VCaP (cell line): Measurements from ENCODE around the gene ZNF865.

Experiments used
- H3K27ac ChIP-seq: fragments of 450-650 bp; 2 replicates; pipeline ENCODE4 v1.5.1; 2017
- TF ChIP-seq, protein P1 (sequence below): fragments of 450-650 bp; conservative IDR thresholded peaks from 2 replicates; pipeline ENCODE4 v1.5.1; 2017; ENCODE audit warnings: mild to moderate bottlenecking, moderate library complexity

Gene ZNF865

GRCh38 chr19:55599468-55599841 is 6.0 kb upstream of the ZNF865 start, which contains the start of gene FIZ1:
TSS of gene FIZ1 (minus strand) at chr19:55599517. CDS start at chr19:55597865, 1,652 bp downstream.
- peak within 1 kb of the TSS; percentile 99 for H3K27ac ChIP-seq

DNA sequence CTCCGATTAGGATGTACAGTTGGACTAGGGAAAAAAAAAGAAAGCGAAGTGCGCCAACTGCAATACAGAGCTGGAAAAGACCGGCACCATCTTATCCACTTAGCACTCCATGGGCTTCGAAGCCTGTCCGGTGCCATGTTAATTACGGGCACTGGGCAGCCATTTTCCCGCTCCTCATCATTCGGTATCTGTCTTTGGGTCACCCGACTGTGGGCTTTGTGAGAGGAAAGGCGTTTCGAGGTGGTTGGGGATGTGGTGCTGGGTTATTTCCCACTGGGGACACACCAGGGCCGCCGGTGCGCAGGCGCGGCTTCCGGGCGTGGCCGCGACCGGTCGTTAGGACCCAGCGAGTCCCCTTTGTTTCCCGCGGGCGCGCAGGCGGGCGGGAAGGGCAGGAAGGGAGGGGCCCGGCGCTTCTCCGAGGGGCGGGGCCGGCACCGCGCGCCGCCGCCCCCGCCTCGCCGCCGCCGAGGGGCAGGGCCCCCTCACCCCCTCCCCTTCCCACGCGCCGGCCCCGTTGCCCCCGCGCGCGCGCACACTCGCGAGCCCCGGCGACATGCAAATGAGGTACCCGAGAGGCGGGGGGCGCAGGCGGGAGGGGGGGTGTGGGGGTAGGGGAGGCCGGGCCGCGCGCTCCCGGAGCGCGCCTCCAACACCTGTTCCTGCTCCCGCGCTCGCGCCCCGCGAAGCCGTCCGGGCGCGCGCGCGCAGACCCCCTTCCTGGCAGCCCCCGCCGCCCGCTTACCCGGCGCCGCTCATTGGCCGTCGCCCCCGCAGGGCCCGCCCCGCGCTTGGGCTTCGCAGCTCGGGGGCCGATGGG is 5.4 kb upstream of the ZNF865 start, which contains the start of gene ZNF524:
ZNF524 (plus strand) TSS at position 447 of the 820 bp plus-strand sequence. CDS start 1,825 bp downstream, outside the sequence.
- TF ChIP-seq, protein P1, sequence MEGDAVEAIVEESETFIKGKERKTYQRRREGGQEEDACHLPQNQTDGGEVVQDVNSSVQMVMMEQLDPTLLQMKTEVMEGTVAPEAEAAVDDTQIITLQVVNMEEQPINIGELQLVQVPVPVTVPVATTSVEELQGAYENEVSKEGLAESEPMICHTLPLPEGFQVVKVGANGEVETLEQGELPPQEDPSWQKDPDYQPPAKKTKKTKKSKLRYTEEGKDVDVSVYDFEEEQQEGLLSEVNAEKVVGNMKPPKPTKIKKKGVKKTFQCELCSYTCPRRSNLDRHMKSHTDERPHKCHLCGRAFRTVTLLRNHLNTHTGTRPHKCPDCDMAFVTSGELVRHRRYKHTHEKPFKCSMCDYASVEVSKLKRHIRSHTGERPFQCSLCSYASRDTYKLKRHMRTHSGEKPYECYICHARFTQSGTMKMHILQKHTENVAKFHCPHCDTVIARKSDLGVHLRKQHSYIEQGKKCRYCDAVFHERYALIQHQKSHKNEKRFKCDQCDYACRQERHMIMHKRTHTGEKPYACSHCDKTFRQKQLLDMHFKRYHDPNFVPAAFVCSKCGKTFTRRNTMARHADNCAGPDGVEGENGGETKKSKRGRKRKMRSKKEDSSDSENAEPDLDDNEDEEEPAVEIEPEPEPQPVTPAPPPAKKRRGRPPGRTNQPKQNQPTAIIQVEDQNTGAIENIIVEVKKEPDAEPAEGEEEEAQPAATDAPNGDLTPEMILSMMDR: no peak
- H3K27ac ChIP-seq: peak within 1 kb of the TSS; percentile 99

More at GRCh38 chr19:55599468-55599841, 6.0 kb upstream of the ZNF865 start, which contains the start of gene FIZ1:
- TF ChIP-seq, protein P1: no peak

DNA sequence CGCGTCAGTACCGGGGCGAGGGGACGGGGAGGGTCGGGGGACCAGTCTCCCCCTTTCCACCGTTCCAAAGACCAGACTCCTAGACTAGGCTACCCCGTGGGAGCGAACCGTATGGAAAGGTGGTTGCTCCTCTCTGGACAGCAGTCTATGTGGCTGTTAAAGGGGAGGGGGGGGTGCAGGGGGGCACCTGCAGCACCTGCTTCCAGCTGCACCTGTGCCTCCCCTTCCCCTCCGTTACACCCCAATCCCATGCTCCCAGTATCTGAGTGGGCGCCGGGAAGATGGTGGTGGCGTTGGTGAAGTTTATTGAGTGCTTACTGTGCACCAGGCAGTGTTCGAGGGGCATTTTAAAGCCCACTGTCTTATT is 4.8 kb upstream of the ZNF865 start:
- TF ChIP-seq, protein P1: no peak
- peak overlapping the region; percentile 99 for H3K27ac ChIP-seq

- peak overlapping the region; percentile 99 for H3K27ac ChIP-seq
- TF ChIP-seq, protein P1: no peak
Measured at GRCh38 chr19:55601084-55601483, 4.4 kb upstream of the ZNF865 start.

GRCh38 chr19:55602104-55603001 is 3.1 kb upstream of the ZNF865 start:
- TF ChIP-seq, protein P1: no peak
- H3K27ac ChIP-seq: no peak overlapping the region

- H3K27ac ChIP-seq: no peak overlapping the region
- TF ChIP-seq, protein P1: no peak
Measured at GRCh38 chr19:55603115-55603514, 2.3 kb upstream of the ZNF865 start.
